GM23338 (cell line): ENCODE data around the gene SURF1.

Source experiments
- CTCF ChIP-seq, 2 experiments: fragments of 200-600 bp in 1 of 2; sonication (generic) in 1 of 2; conservative IDR thresholded peaks; 2 replicates each; pipeline versions ENCODE4 v1.5.1 to v1.6.1; 2016 to 2017; ENCODE audit warnings: antibody characterized with exemption in 2 of 2, low read depth in 2 of 2, mild to moderate bottlenecking in 2 of 2, moderate library complexity in 1 of 2
- POLR2AphosphoS5 ChIP-seq: IDR thresholded peaks from 2 replicates; pipeline ENCODE4 v1.6.1; 2016; ENCODE audit warnings: antibody characterized with exemption, low read depth
- REST ChIP-seq: IDR thresholded peaks from one replicate; pipeline ENCODE4 v1.6.1; 2018; ENCODE audit warnings: antibody characterized with exemption; ENCODE audit not compliant: unreplicated experiment
- STAT1 ChIP-seq: IDR thresholded peaks from one replicate; pipeline ENCODE4 v1.6.1; 2016; ENCODE audit warnings: antibody characterized with exemption; ENCODE audit not compliant: unreplicated experiment

GRCh38 chr9:133378408-133378962, 22.2 kb upstream of the SURF1 start:
- TF ChIP-seq CTCF (conservative IDR thresholded peaks at IDR 0.05; ENCODE audit: low read depth in 2 of 2) = no peak
- no peak for TF ChIP-seq STAT1
- no peak for TF ChIP-seq REST
- no peak for TF ChIP-seq POLR2AphosphoS5
